SK-N-SH treated with all-trans-retinoic acid at 6 μM for 48 hours (cell line): ENCODE measurements around the gene UNC45B.

Experiments
- ARNTL ChIP-seq: fragments of 450-650 bp; formaldehyde crosslinking; IDR thresholded peaks from 2 replicates; pipeline ENCODE4 v1.5.0; 2020; ENCODE audit warnings: low read depth, mild to moderate bottlenecking, moderate library complexity, borderline replicate concordance
- BACH2 ChIP-seq: fragments of 250-450 bp; sonication (Bioruptor Pico); IDR thresholded peaks from 2 replicates; pipeline ENCODE4 v1.9.0; 2021; ENCODE audit warnings: mild to moderate bottlenecking, borderline replicate concordance
- ISL1 ChIP-seq: fragments of 250-450 bp; sonication (Bioruptor Pico); IDR thresholded peaks from 2 replicates; pipeline ENCODE4 v2.1.2; 2022; ENCODE audit warnings: mild to moderate bottlenecking, moderate library complexity
- PPARA ChIP-seq: fragments of 250-450 bp; sonication (Bioruptor Pico); IDR thresholded peaks from 2 replicates; pipeline ENCODE4 v1.5.0; 2020; ENCODE audit warnings: mild to moderate bottlenecking, borderline replicate concordance
- RARB ChIP-seq: fragments of 250-450 bp; sonication (Bioruptor Pico); IDR thresholded peaks from 2 replicates; pipeline ENCODE4 v1.8.0; 2021; ENCODE audit warnings: mild to moderate bottlenecking, moderate library complexity
- SNAI2 ChIP-seq: fragments of 250-450 bp; sonication (Bioruptor Pico); IDR thresholded peaks from 2 replicates; pipeline ENCODE4 v1.5.0; 2020; ENCODE audit warnings: mild to moderate bottlenecking, moderate library complexity
- TF ChIP-seq, protein P1 (sequence below): fragments of 250-450 bp; sonication (Bioruptor Pico); IDR thresholded peaks from 2 replicates; pipeline ENCODE4 v1.8.0; 2020; ENCODE audit warnings: mild to moderate bottlenecking, moderate library complexity, borderline replicate concordance
- TF ChIP-seq, protein P2 (sequence below): fragments of 250-450 bp; sonication (Bioruptor Pico); IDR thresholded peaks from 2 replicates; pipeline ENCODE4 v1.5.1; 2020; ENCODE audit warnings: low read depth, mild to moderate bottlenecking, moderate library complexity

DNA sequence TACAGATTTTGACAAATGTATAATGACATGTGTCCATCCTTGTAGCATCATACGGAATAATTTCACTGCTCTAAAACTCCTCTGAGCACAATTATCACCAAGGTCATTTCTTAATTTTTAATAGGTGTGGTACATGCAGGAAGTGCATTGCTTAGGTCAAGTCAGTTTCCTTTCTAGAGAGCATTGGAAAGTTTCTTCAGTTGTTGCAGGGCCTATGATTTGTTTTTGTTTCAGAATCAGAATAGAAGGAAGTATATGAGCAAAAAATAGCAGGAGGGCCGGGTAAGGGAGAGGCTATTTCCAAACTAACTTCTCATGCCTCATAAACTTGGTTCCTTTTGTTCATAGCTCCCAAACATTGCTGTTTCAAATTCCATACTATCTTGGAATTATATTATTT lies 71.3 kb downstream of the UNC45B start:
- TF ChIP-seq, protein P1, sequence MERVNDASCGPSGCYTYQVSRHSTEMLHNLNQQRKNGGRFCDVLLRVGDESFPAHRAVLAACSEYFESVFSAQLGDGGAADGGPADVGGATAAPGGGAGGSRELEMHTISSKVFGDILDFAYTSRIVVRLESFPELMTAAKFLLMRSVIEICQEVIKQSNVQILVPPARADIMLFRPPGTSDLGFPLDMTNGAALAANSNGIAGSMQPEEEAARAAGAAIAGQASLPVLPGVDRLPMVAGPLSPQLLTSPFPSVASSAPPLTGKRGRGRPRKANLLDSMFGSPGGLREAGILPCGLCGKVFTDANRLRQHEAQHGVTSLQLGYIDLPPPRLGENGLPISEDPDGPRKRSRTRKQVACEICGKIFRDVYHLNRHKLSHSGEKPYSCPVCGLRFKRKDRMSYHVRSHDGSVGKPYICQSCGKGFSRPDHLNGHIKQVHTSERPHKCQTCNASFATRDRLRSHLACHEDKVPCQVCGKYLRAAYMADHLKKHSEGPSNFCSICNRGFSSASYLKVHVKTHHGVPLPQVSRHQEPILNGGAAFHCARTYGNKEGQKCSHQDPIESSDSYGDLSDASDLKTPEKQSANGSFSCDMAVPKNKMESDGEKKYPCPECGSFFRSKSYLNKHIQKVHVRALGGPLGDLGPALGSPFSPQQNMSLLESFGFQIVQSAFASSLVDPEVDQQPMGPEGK (CRISPR knock-in tag) = no peak
- TF ChIP-seq PPARA = no peak
- no peak for TF ChIP-seq ARNTL (CRISPR knock-in tag)
- no peak for TF ChIP-seq SNAI2 (CRISPR knock-in tag)
- no peak for TF ChIP-seq RARB (CRISPR knock-in tag)
- TF ChIP-seq ISL1 (CRISPR knock-in tag) = no peak
- no peak for TF ChIP-seq BACH2 (CRISPR knock-in tag)
- TF ChIP-seq, protein P2, sequence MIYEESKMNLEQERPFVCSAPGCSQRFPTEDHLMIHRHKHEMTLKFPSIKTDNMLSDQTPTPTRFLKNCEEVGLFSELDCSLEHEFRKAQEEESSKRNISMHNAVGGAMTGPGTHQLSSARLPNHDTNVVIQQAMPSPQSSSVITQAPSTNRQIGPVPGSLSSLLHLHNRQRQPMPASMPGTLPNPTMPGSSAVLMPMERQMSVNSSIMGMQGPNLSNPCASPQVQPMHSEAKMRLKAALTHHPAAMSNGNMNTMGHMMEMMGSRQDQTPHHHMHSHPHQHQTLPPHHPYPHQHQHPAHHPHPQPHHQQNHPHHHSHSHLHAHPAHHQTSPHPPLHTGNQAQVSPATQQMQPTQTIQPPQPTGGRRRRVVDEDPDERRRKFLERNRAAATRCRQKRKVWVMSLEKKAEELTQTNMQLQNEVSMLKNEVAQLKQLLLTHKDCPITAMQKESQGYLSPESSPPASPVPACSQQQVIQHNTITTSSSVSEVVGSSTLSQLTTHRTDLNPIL = no peak
